ENCODE measurements around the gene NAP1L1.
"Not testable (repeated sequence)": the region's sequence is repeated elsewhere in the genome, so short reads cannot be mapped to it uniquely, and the experiment has no call there.

NAP1L1 gene

DNA sequence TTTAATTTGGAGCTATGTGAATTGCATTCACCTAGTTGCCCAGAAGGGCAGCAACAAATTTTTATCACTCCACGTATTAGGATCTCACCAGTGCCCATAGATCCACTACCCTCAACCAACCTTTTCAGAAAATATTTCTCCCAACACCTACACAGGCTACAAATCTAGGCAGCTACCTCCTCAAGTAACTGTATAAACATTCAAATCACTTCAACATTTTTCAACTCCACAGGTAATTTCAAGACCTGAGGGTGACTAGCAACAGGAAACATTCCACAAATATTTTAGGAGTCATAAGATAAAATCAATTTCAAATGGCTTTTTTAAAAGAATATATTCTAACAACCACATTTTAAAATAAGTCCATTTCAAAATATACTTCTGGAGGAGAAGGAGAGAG lies 65.8 kb downstream of the NAP1L1 start:
- no peak for DNase-seq

DNA sequence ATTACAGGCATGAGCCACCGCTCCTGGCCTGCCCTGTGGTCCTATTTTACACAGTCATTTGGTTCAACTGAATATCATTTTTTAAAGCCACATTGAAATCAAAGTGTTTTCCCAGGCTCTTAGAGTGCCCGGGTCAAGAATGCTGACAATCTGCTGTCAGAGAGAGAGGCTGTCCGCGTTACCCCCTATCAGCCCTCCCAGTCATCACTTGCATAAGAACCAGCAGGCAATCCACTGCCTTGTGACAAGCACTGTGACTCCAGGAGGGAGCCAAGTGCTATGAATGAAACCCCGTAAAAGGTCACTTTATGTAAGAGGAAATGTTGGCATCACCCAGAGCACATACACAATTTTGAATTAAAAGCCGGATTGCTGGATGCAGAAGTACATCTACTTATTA lies 66.4 kb downstream of the NAP1L1 start:
- DNase-seq: no peak

DNA sequence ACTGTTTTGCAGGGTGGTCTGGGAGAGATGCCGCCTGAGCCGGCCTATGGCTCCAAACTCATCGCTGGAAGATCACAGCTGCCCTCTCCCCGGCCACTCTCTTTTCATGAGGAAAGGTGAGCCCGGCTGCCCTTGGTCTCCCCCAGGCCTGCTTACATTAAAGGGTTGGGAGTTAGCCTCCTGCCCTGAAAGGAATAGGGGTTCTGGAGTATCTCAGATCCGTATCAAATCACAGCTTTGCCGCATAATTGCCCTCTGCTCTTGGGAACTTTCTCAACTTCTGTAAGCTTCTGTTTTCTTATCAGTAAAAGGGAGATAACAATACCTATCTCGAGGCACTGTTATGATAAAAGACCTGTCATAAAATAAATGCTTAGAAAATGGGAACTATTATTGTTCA lies 70.5 kb downstream of the NAP1L1 start:
- DNase-seq: no peak

DNA sequence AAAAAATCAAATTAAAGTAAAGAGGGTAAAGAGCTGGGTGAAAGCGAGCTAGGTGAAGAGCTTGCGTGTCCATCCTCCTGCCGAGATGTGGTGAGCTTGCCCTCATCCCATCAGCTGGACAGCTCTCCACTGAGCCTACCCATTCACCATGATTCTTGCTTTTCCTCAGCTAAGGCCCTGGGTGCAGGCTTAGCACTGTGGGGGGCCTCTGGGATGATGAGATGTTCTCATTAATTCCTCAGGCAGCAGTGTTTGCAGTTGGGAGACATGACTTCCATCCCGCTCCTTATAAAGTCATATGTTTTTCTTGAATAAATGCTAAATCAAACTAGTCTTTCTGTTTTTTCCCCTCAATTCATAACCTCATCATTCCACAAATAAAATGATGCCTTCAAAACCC lies 70.9 kb downstream of the NAP1L1 start:
- no peak for DNase-seq

DNA sequence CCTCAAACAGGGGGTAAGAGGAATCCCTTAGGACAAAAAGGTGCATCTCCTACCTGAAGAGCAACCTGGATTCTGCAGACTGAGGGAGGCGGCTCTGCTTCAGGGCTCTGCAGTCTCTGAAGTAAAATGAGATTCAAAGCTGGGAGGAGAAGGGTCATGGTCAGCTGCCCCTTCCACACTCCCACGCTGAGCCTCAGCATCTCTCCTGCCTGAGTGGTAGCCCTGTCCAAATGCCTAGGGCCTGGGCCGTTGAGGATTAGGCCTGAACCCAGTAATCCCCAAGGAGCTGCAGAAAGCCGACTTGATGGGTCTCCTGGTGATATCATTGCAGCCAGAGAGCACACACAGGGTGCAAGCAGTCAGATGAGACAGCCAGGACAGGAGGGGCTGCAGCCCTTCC lies 71.8 kb downstream of the NAP1L1 start:
- no peak for DNase-seq

DNA sequence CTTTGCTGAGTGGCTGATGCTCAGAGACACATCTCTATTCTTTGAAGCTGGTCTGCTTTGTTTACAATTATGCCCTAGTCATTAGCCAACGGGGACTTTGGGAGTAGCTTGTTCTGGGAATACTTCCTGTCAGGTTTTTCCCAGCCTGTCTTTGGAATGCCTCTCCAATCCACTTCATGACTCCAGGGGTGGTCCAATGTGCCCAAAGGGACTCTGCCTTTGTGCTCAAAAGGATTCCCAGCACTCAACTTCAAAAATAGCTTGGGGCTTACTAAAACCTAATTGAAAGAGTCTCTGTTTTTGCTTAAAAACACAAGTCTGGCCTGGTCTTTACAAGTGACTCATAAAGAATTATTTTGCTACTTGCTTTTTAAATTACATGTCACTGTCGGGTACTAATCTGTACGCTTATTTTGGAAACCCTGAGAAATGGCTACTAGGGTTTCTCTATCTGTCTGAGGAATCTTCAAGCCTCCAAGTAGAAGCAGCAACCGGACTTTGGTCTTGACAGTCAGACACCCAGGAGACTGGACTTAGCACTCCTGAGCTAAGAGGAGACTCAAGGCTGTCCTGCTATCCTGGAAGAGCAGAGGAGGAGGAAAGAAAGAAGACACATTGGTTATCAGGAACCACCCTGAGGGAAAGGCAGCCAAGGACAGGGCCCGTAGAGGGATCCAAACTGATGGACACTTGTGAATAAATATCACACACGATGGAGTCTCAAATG lies 73.6 kb downstream of the NAP1L1 start:
- DNase-seq: no peak

DNA sequence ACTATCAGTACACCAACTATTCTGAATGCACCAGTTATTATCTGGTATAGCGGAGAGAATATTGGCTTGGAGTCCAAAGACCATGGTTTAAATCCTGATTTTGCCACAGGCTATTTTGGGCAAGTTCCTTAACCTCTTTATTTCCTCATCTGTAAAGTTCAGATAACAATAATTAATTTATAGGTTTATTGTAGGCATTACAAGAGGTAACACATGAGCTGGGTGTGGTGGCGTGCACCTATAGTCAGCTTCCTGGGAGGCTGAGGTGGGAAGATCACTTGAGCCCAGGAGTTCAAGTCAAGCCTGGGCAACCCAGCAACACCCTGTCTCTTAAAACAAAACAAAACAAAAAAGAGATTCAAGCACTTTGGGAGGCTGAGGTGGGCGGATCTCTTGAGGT lies 76.1 kb downstream of the NAP1L1 start:
- DNase-seq: no peak

DNA sequence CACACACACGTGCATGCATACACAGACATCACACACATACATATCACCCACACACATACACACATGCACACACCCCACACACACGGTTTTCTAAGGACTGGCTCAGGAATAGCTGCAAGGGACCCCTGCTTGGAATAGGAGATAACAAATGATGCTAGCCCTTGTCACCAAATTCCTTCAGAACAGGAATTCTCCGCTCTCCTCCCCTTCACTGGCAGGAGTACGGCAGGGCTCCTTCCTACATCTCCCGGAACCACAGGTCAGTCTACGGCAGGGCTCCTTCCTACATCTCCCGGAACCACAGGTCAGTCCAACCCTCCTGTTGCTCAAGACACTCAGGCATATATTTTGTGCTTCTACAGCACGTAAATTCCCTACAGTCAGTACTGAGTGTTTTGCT lies 76.8 kb downstream of the NAP1L1 start:
- DNase-seq: no peak

DNA sequence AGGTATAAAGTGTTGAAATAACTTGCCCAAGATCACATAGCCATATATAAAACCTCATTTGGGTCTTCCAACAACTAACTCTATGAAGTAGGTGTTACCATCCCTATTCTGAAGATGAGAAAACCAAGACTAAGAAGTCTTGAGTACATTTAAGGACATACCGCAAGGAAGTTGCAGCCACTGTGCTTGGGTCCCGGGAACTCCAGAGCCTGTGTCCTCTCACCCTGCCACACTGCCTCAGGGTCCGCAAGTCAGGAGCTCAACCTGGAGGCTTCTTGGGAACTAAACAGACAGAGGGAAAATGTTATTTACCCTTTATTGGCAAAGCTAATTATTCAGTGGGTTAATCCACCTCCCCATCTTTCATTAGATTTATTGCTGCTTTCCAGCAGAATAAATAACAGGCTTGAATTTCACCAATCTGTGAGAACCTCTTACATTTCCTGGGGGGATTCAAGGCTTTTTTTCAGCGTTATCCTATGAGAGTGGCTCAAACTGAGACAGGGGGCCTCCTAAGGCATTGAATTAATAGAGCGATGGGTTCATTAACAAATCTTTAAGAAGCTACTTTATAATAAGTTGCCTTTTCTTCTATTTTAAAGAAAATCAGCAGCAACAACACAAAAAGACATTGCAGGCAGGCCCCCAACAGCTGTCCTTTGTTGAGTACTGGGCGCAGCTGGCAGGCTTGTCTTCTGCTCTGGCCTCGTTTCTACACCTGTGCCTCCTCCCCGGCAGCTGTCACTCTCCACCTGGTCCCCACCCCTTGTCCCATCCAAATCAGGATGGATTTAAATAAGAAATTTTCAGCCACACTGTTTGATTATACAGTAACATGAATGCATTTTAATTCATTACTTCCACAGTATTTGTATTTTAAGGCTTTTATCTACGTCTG lies 78.2 kb downstream of the NAP1L1 start:
- DNase-seq: no peak

DNA sequence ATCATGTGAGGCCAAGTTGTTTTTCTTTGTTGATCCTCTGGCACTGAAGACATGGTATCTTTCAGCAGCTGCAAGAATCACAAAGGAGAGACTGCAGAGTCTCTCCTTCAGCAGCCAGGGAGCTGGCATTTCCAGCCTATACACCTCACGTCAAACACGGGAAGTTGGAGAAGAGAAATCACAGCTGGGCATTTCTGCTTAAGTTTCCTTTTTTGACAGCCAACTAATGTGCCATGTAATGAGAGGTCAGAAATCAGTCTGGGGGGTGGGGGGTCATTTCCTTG lies 81.2 kb downstream of the NAP1L1 start:
- DNase-seq: no peak

DNA sequence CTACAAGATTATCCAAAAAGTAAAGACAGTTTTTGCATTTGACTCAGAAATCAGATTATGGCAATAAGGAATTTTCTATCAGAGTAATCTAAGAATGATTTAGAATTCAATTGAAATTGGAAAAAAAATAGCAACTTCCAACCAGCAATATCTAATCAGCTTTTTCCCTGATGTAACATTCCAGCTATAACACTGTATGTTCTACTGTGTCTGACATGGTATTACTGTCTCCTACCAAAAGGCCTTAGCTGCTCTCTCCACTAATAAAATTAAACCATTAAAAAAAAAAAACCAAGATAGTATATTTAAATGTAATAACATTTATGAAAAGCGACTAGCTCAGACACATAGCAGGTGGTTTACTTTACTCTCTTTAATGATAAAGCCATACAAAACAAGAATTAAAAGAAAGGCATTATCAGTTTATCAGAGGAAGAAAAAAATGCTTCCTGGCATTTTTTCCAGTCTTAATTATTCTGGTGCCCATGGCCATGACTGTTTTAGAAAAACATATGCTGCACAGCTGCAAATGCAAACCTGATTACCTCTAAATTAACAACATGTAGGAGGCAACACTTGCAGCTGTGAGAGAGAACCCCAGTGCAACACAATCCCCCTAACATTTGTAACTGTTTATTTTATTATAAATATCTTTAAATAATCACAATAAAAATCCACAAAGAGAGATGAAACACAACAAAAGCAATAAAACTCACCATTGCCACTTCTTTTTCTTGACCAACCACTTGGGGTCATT lies 81.7 kb downstream of the NAP1L1 start:
- no peak for DNase-seq

DNA sequence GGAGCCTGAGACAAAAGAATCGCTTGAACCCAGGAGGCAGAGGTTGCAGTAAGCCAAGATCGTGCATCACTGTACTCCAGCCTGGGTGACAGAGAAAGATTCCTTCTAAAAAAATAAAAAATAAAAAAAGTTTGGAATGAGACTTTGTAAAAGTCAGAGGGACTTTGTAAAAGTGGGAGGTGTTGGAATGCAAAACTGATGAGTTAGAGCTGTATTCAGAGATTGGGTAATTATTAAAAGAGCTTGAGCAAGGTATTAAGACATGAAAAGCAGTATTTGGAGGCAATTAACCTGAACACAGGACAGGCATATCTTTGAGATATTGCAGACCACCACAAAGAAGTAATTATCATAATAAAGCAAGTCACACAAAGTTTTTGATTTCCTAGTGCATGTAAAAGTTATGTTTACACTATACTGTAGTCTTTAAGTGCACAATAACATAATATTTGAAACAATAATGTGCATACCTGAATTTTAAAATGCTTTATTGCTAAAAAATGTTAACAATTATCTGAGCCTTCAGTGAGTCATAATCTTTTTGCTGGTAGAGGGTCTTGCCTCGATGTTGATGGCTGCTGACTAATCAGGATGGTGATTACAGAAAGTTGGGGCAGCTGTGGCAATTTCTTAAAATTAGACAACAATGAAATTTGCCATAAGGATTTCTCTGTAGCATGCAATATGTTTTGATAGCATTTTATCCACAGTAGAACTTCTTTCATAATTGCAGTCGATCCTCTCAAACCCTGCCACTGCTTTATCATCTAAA lies 86.0 kb downstream of the NAP1L1 start:
- no peak for DNase-seq

DNA sequence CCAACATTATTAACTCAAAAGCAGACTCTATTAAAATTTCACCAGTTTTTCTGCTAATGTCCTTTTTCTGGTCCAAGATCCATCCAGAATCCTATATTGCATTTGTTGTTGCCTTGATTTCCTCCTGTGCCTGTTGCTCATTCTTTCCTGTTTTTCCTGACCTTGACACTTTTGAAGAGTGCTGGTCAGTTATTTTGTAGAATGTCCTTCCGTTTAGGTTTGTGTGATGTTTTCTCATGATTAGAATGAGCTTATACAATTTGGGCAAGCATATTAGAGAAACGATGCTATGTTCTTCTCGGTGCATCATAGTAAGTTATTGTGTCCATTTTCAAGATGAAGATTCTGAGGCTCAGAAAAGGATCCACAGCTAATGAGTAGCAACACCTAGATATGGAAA lies 86.8 kb downstream of the NAP1L1 start:
- no peak for DNase-seq

DNA sequence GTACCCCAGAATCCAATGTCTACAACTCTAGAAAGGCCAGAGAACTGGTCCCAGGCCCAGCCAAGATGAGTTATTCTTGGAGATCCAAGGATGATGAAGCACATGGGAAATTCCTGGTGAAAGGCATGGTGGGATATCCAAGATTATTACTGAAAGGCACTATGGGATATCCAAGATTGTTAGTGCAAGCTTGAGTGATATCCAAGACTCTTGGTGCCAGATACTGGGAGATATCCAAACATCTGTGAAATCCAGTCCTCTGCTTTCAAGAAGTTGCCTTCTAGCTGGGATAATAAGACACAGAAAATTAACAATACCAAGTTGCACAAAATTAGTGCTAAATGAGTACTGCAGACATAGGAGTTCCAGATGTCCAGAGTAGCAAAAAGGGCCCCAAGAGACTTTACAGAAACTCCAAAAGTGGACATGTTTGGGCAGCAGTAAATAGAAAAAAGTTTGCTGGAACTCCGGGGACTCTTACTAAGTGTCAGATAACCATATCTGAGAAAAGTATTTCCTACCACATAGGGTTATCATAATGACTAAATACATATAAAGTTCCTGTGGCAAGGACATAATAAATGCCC lies 87.5 kb downstream of the NAP1L1 start:
- DNase-seq: no peak

DNA sequence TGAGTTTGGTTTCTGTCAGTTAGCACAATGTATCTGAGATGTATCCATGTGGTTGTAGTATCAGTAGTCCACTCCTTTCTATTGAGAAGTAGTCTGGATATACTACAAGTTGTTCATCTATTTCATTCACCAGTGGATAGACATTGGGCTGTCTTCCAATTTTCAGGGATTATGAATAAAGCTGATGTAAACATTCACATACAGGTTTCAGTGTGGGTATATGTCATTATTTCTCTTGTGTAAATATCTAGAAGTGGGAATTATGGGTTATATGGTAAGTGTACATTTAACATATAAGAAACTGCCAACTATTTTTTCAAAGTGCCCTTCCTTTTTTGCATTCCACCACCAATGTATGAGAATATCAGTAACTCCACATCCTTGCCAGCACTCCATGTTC lies 88.8 kb downstream of the NAP1L1 start:
- DNase-seq: no peak

DNA sequence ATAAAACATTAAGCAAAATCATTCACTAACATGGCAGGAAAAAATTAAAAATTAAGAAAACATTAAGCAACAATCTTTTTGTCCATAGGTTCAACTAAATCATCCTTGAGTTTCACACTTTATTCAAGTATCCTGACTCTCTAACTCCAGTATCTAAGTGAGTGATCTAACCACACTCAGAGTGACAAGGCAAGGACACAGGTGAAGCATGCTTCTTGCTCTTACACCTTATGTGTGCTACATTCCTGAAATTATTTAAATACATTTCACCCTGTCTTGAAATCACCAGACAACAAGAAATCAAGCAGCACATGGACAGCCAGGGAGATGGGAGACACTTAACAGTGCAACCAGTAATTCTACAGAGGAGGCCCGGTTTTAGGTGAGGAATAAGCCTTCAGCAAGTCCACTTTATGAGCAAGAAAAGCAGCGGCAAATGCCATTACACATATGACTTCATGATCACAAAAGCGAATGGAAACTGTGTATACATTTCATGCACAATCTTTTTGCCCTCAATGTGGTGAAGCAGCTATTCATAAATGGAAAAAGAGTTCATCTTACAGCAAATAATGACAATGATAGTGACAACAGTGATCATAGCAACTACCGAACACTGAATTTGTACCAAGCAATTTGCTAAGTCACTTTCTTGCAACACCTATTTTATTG lies 90.3 kb downstream of the NAP1L1 start:
- no peak for DNase-seq

DNA sequence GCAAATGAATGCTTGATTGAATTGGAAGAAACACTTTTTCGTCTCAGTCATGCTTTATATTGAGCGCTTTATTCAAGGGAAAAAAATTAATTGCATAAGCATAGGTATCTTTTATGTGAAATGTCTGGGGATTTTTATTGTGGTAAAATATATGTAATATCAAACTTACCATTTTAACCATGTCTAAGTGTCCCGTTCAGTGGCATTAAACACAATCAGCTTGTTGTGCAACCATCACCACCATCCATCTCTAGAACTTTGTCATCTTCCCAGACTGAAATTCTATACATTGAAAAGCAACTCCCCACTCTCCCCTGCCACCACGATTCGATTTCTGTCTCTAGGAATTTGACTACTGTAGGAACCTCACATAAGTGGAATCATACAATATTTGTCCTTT lies 92.7 kb downstream of the NAP1L1 start:
- no peak for DNase-seq

DNA sequence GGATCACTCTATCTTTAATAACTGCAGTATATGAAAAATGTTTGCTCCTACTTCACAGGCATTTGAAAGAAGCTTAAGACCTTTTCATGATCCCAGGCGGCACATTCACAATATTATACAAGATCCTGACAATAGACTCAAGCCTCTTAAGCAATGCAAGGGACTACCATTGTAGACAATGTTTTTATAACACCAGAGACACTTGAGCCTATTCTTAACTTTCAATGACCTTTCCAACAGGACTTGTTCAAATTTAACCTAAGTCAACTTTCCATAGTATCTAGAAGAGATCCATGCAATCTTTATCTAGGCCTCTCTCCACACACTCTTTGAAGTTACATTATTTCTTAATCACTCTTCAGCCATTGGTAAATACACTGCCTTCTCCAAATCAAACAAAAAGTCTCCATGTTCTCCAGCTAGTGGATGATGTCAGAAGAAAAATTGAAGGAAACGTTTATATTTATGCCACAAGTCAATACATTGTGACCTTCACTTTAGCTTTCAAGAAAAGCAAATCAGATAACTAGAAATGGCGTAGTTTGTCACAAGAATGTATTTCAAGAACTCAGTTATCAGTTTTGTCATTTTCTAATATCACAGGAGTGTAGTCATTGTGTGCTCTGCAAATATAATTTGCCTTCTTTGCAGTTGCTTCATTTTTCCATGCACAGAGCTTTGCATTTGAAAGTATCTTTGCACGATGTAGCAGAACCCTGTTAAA lies 94.1 kb downstream of the NAP1L1 start:
- DNase-seq: no peak

DNA sequence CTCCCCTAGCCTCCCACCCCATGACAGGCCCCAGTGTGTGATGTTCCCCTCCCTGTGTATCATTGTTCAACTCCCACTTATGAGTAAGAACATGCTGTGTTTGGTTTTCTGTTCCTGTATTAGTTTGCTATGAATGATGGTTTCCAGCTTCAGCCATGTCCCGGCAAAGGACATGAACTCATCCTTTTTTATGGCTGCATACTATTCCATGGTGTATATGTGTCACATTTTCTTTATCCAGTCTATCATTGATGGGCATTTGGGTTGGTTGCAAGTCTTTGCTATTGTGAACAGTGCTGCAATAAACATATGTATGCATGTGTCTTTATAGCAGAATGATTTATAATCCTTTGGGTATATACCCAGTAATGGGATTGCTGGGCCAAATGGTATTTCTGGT lies 96.8 kb downstream of the NAP1L1 start:
- DNase-seq: not testable (repeated sequence)
